Dendritic cell treated with granulocyte-macrophage colony-stimulating factor and Interleukin-4, amounts not matched to agents 40 ng/mL and 50 ng/mL, for 4 days (primary cell): ENCODE data around the gene YES1.

ENCODE experiments used
- H3K27ac Mint-ChIP-seq: one replicate; pipeline ENCODE4 v1.8.0; 2022; ENCODE audit warnings: mild to moderate bottlenecking, mixed read lengths
- H3K27me3 Mint-ChIP-seq: one replicate; pipeline ENCODE4 v1.8.0; 2022; ENCODE audit warnings: mild to moderate bottlenecking, mixed read lengths
- H3K36me3 Mint-ChIP-seq: one replicate; pipeline ENCODE4 v1.8.0; 2022; ENCODE audit warnings: low read depth, mixed read lengths
- H3K4me1 Mint-ChIP-seq: one replicate; pipeline ENCODE4 v1.8.0; 2022; ENCODE audit warnings: low read depth, mixed read lengths
- H3K4me3 Mint-ChIP-seq: one replicate; pipeline ENCODE4 v1.8.0; 2022; ENCODE audit warnings: mild to moderate bottlenecking, moderate library complexity, mixed read lengths
- H3K9me3 Mint-ChIP-seq: one replicate; pipeline ENCODE4 v1.8.0; 2022; ENCODE audit warnings: mixed read lengths
- intact Hi-C: fragments of 100-400 bp; cut with micrococcal nuclease; formaldehyde crosslinking; loops from one replicate; pipeline ENCODE4 v1.15.0; 2022

Gene YES1

GRCh38 chr18:673769-674168 is 138.3 kb downstream of the YES1 start:
- no peaks in the 10 kb centered on the region for H3K4me1 Mint-ChIP-seq
- peaks cover 72% of the 10 kb centered on the region for H3K36me3 Mint-ChIP-seq
- H3K27me3 Mint-ChIP-seq, result no peaks in the 10 kb centered on the region
- intact Hi-C loops, result no loop called here
- no peak overlapping the region for H3K4me3 Mint-ChIP-seq
- H3K9me3 Mint-ChIP-seq, result no peaks in the 10 kb centered on the region
- no peak overlapping the region for H3K27ac Mint-ChIP-seq

DNA sequence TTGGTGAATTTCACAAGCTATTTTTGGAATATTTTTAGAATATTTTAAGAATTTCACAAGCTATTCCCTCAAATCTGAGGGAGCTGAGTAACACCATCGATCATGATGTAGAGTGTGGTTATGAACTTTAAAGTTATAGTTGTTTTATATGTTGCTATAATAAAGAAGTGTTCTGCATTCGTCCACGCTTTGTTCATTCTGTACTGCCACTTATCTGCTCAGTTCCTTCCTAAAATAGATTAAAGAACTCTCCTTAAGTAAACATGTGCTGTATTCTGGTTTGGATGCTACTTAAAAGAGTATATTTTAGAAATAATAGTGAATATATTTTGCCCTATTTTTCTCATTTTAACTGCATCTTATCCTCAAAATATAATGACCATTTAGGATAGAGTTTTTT is 138.7 kb downstream of the YES1 start:
- Mint-ChIP-seq H3K27me3 (no peaks in the 10 kb centered on the region), H3K27ac (no peak overlapping the region), H3K9me3 (no peaks in the 10 kb centered on the region), H3K36me3 (peaks cover 72% of the 10 kb centered on the region), H3K4me1 (no peaks in the 10 kb centered on the region), H3K4me3 (no peak overlapping the region)
- intact Hi-C loops, result no loop called here
